K562 (cell line): ENCODE results near the gene UVRAG. TPM values are rescaled to one million over a fixed set of nuclear protein-coding genes. Genes with fewer than 3 reads are reported as not detected.

Experiments used
- BCL6 ChIP-seq: fragments of 250-450 bp; sonication (Bioruptor Pico); IDR thresholded peaks from 2 replicates; pipeline ENCODE4 v1.4.0; 2020
- BRD4 ChIP-seq: fragments of 200-600 bp; sonication (generic); IDR thresholded peaks from 2 replicates; pipeline ENCODE4 v1.6.1; 2017; ENCODE audit warnings: inconsistent platforms
- CBX5 ChIP-seq: IDR thresholded peaks from 2 replicates; pipeline ENCODE4 v1.6.1; 2014; ENCODE audit warnings: low read depth, borderline replicate concordance
- CTBP1 ChIP-seq: fragments of 450-650 bp; IDR thresholded peaks from 2 replicates; pipeline ENCODE4 v1.6.1; 2016; ENCODE audit warnings: borderline replicate concordance
- NR2C2 ChIP-seq, 2 experiments: fragments of 200-800 bp in 1 of 2; sonication (Bioruptor generic) in 1 of 2; sonication (generic) in 1 of 2; formaldehyde crosslinking in 1 of 2; IDR thresholded peaks; 2 replicates each; pipeline versions ENCODE4 v1.6.1 to v1.8.0; 2016 to 2022; ENCODE audit warnings: mild to moderate bottlenecking in 1 of 2, missing compliant biosample characterization in 1 of 2, missing genetic modification characterization in 1 of 2, missing genetic modification reagents in 1 of 2
- SMARCC2 ChIP-seq: fragments of 450-650 bp; IDR thresholded peaks from 2 replicates; pipeline ENCODE4 v1.6.1; 2017; ENCODE audit warnings: antibody characterized with exemption, moderate library complexity, mild to moderate bottlenecking, low read depth
- SRSF7 ChIP-seq: fragments of 200-400 bp; formaldehyde crosslinking; optimal IDR thresholded peaks from 2 replicates; pipeline ENCODE3; 2017; ENCODE audit warnings: mild to moderate bottlenecking, low read depth, low read length
- SRSF9 ChIP-seq: fragments of 200-400 bp; formaldehyde crosslinking; IDR thresholded peaks from 2 replicates; pipeline ENCODE4 v1.6.1; 2017; ENCODE audit warnings: low read depth, low read length, borderline replicate concordance
- ZFP36 ChIP-seq: fragments of 150-350 bp; IDR thresholded peaks from 2 replicates; pipeline ENCODE4 v1.6.1; 2018; ENCODE audit warnings: low read length, low read depth; ENCODE audit not compliant: partially characterized antibody
- polyA plus RNA-seq, 8 experiments: library from polyadenylated mRNA; depleted of rRNA in 4 of 8; stranded (reverse) in 5 of 8; unstranded in 3 of 8; fragments of >200 nt; fragmentation: Nextera tagmentation in 2 of 8; fragmentation: Illumina TruSeq in 1 of 8; extraction: Ambion mirVana in 2 of 8; extraction: Trizol in 1 of 8; gene quantifications; 2 replicates each; pipeline versions ENCODE4 v1.2.1 to v1.2.3, GENCODE V29; 2011 to 2014; ENCODE audit warnings: inconsistent platforms in 1 of 8, missing spikeins in 1 of 8
- total RNA-seq, 7 experiments: library from RNA; depleted of rRNA in 6 of 7; stranded (reverse); fragments of >200 nt in 6 of 7; fragmentation: Illumina TruSeq in 2 of 7; extraction: Trizol in 2 of 7; gene quantifications; 2 replicates each; pipeline versions ENCODE4 v1.2.1 to v1.2.3, GENCODE V29; 2011 to 2021; ENCODE audit warnings: low replicate concordance in 1 of 7
- TF ChIP-seq, protein P1 (sequence below): fragments of 250-450 bp; sonication (Bioruptor Pico); IDR thresholded peaks from 2 replicates; pipeline ENCODE4 v1.5.0; 2021; ENCODE audit warnings: mild to moderate bottlenecking, borderline replicate concordance
- TF ChIP-seq, protein P2 (sequence below): fragments of 450-650 bp; IDR thresholded peaks from 2 replicates; pipeline ENCODE4 v1.6.1; 2017; ENCODE audit warnings: mild to moderate bottlenecking, moderate library complexity
- TF ChIP-seq, protein P3 (sequence below), 2 experiments: fragments of 450-650 bp in 1 of 2; sonication (generic) in 1 of 2; formaldehyde crosslinking in 1 of 2; IDR thresholded peaks; 2 replicates each; pipeline versions ENCODE4 v1.7.1 to v1.9.0; 2016 to 2022; ENCODE audit warnings: inconsistent platforms in 1 of 2, mild to moderate bottlenecking in 1 of 2, missing genetic modification reagents in 1 of 2

UVRAG gene
- total and polyA plus RNA-seq, 9 of the 15 experiments (the other 6 are each of a cell fraction or from before 2014, with no cell fraction given), result 3.1 to 17.8 (median 12.4) TPM

DNA sequence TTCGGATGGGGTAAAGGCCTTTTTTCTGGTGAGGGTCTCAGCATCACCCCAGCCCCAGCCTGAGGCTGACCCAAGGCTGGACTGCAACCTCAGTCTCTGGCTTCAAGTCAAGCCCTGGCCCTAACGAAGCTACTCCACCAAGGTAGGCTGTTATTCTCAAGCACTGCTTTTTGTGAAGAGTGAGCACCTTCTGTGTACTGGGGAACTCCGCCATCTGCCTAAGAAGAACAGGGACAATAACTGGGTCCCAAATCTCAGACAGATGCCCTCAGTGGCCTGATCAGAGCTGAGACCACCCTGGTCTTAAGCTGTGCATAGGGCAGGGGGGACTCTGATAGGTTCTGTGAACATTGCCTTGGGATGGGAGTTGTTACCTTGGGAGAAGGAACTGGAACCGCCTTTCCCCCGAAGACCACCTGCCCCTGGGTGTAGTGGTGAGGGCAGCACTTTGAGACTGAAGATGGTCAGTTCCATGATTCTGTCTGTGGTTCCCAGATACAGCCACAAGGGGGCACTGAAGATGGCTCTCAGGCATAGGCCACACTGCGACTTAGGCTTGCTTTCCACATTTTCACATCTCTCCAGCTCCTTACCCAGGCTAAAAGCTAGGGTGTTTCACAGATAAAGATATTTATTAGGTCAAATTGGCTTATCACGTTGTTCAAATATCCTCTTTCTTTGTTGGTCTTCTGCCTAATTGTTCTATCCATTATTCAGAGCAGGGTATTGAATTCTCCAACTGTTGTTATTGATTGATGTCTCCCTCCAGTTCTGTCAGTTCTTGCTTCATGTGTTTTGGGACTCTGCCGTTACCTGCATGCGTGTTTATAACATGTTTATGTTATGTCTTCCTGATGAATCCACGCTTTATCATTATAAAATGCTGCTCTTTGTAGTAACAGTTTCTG is 11.8 kb upstream of the UVRAG start (continued):
- TF ChIP-seq, protein P1, sequence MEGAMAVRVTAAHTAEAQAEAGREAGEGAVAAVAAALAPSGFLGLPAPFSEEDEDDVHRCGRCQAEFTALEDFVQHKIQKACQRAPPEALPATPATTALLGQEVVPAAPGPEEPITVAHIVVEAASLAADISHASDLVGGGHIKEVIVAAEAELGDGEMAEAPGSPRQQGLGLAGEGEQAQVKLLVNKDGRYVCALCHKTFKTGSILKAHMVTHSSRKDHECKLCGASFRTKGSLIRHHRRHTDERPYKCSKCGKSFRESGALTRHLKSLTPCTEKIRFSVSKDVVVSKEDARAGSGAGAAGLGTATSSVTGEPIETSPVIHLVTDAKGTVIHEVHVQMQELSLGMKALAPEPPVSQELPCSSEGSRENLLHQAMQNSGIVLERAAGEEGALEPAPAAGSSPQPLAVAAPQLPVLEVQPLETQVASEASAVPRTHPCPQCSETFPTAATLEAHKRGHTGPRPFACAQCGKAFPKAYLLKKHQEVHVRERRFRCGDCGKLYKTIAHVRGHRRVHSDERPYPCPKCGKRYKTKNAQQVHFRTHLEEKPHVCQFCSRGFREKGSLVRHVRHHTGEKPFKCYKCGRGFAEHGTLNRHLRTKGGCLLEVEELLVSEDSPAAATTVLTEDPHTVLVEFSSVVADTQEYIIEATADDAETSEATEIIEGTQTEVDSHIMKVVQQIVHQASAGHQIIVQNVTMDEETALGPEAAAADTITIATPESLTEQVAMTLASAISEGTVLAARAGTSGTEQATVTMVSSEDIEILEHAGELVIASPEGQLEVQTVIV (CRISPR knock-in tag), result no peak
- TF ChIP-seq SRSF9 (no peak), CBX5 (no peak), SRSF7 (no peak), BRD4 (no peak), SMARCC2 (no peak), ZFP36 (no peak), CTBP1 (peak; percentile 18; the same call in 1 of the 2 replicates), BCL6 (CRISPR knock-in tag) (no peak), NR2C2 (CRISPR knock-in tag; IDR thresholded peaks at IDR 0.05) (no peak), NR2C2 (tag; IDR thresholded peaks at IDR 0.05) (no peak)
- TF ChIP-seq, protein P2, sequence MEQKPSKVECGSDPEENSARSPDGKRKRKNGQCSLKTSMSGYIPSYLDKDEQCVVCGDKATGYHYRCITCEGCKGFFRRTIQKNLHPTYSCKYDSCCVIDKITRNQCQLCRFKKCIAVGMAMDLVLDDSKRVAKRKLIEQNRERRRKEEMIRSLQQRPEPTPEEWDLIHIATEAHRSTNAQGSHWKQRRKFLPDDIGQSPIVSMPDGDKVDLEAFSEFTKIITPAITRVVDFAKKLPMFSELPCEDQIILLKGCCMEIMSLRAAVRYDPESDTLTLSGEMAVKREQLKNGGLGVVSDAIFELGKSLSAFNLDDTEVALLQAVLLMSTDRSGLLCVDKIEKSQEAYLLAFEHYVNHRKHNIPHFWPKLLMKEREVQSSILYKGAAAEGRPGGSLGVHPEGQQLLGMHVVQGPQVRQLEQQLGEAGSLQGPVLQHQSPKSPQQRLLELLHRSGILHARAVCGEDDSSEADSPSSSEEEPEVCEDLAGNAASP, result no peak
- TF ChIP-seq, protein P3, sequence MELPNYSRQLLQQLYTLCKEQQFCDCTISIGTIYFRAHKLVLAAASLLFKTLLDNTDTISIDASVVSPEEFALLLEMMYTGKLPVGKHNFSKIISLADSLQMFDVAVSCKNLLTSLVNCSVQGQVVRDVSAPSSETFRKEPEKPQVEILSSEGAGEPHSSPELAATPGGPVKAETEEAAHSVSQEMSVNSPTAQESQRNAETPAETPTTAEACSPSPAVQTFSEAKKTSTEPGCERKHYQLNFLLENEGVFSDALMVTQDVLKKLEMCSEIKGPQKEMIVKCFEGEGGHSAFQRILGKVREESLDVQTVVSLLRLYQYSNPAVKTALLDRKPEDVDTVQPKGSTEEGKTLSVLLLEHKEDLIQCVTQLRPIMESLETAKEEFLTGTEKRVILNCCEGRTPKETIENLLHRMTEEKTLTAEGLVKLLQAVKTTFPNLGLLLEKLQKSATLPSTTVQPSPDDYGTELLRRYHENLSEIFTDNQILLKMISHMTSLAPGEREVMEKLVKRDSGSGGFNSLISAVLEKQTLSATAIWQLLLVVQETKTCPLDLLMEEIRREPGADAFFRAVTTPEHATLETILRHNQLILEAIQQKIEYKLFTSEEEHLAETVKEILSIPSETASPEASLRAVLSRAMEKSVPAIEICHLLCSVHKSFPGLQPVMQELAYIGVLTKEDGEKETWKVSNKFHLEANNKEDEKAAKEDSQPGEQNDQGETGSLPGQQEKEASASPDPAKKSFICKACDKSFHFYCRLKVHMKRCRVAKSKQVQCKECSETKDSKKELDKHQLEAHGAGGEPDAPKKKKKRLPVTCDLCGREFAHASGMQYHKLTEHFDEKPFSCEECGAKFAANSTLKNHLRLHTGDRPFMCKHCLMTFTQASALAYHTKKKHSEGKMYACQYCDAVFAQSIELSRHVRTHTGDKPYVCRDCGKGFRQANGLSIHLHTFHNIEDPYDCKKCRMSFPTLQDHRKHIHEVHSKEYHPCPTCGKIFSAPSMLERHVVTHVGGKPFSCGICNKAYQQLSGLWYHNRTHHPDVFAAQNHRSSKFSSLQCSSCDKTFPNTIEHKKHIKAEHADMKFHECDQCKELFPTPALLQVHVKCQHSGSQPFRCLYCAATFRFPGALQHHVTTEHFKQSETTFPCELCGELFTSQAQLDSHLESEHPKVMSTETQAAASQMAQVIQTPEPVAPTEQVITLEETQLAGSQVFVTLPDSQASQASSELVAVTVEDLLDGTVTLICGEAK (IDR thresholded peaks at IDR 0.05), result no peak
- TF ChIP-seq, protein P3 (CRISPR knock-in tag; IDR thresholded peaks at IDR 0.05), result no peak
